CD4-positive, alpha-beta memory T cell (primary cell): ENCODE results near the gene SOX13. TPM values are rescaled to one million over a fixed set of nuclear protein-coding genes. Genes with fewer than 3 reads are reported as not detected.

Experiments
- CTCF ChIA-PET: fragments of 350-600 bp; sonication (Branson Sonifier 250); formaldehyde crosslinking; loops from one replicate; lab custom pipeline; 2021; ENCODE audit warnings: inconsistent platforms; ENCODE audit not compliant: partially characterized antibody; lab: Charles Lee
- POLR2A ChIA-PET: fragments of 350-600 bp; sonication (Branson Sonifier 250); formaldehyde crosslinking; loops from one replicate; lab custom pipeline; 2021; ENCODE audit not compliant: partially characterized antibody; lab: Charles Lee
- DNase-seq, 5 donors: peaks; one replicate each; pipeline versions ENCODE4 v3.0.0 to v3.0.0-alpha.2; 2020 to 2022; ENCODE audit warnings: mixed read lengths in 1 of 5
- H3K27ac ChIP-seq: one replicate; pipeline ENCODE4 v1.7.0; 2013; ENCODE audit warnings: low read depth, low read length
- H3K27me3 ChIP-seq: 2 replicates; pipeline ENCODE4 v1.7.0; 2013; ENCODE audit warnings: mild to moderate bottlenecking, low read length, moderate library complexity; ENCODE audit not compliant: insufficient read depth
- H3K36me3 ChIP-seq: 2 replicates; pipeline ENCODE4 v1.7.0; 2013; ENCODE audit warnings: mild to moderate bottlenecking, low read length, moderate library complexity; ENCODE audit not compliant: insufficient read depth
- H3K4me1 ChIP-seq: 2 replicates; pipeline ENCODE4 v1.7.0; 2013; ENCODE audit warnings: mild to moderate bottlenecking, low read length, moderate library complexity; ENCODE audit not compliant: insufficient read depth
- H3K4me3 ChIP-seq, 2 donors: one replicate each; pipeline ENCODE4 v1.7.0; 2013; ENCODE audit warnings: low read length in 2 of 2, mild to moderate bottlenecking in 1 of 2
- H3K9me3 ChIP-seq, 2 donors: one replicate each; pipeline ENCODE4 v1.7.0; 2013; ENCODE audit warnings: low read length in 2 of 2, control low read depth in 1 of 2; ENCODE audit not compliant: control insufficient read depth in 1 of 2
- H3K27ac Mint-ChIP-seq, 7 donors: one replicate each; pipeline ENCODE4 v1.8.0; 2020 to 2021; ENCODE audit warnings: mixed read lengths in 7 of 7, mild to moderate bottlenecking in 6 of 7, inconsistent platforms in 3 of 7, moderate library complexity in 3 of 7
- H3K27me3 Mint-ChIP-seq, 2 donors: one replicate each; pipeline ENCODE4 v1.8.0; 2020 to 2021; ENCODE audit warnings: mixed read lengths in 2 of 2
- H3K36me3 Mint-ChIP-seq, 2 donors: one replicate each; pipeline ENCODE4 v1.8.0; 2020 to 2021; ENCODE audit warnings: mixed read lengths in 2 of 2, inconsistent platforms in 1 of 2, mild to moderate bottlenecking in 1 of 2
- H3K4me1 Mint-ChIP-seq, 4 donors: one replicate each; pipeline ENCODE4 v1.8.0; 2020 to 2021; ENCODE audit warnings: mixed read lengths in 4 of 4, mild to moderate bottlenecking in 1 of 4
- H3K4me3 Mint-ChIP-seq, 8 donors: one replicate each; pipeline ENCODE4 v1.8.0; 2020 to 2021; ENCODE audit warnings: mixed read lengths in 8 of 8, mild to moderate bottlenecking in 7 of 8, moderate library complexity in 6 of 8, inconsistent platforms in 3 of 8
- H3K9me3 Mint-ChIP-seq, 8 donors: one replicate each; pipeline ENCODE4 v1.8.0; 2020 to 2021; ENCODE audit warnings: mixed read lengths in 8 of 8, mild to moderate bottlenecking in 5 of 8, inconsistent platforms in 3 of 8, moderate library complexity in 1 of 8
- intact Hi-C: fragments of 100-400 bp; cut with micrococcal nuclease; formaldehyde crosslinking; loops from one replicate; pipeline ENCODE4 v1.15.1; 2023
- polyA plus RNA-seq, 2 donors: library from polyadenylated mRNA; unstranded; fragments of 300-500 nt; fragmentation: Illumina TruSeq; gene quantifications; one replicate each; pipeline ENCODE4 v1.2.3, GENCODE V29; 2021
- total RNA-seq, 2 experiments: library from RNA; stranded (reverse); gene quantifications; one replicate each; pipeline ENCODE4 v1.2.3, GENCODE V29; 2021

The SOX13 gene
- 10 to 100 TPM in 1 of 2 experiments, 1 to 10 TPM in 1; 9.1 to 12.0 TPM for total RNA-seq
- 1 to 10 TPM in 1 of 2 donors, under 1 TPM in 1; 0.94 to 2.8 TPM for polyA plus RNA-seq

DNA sequence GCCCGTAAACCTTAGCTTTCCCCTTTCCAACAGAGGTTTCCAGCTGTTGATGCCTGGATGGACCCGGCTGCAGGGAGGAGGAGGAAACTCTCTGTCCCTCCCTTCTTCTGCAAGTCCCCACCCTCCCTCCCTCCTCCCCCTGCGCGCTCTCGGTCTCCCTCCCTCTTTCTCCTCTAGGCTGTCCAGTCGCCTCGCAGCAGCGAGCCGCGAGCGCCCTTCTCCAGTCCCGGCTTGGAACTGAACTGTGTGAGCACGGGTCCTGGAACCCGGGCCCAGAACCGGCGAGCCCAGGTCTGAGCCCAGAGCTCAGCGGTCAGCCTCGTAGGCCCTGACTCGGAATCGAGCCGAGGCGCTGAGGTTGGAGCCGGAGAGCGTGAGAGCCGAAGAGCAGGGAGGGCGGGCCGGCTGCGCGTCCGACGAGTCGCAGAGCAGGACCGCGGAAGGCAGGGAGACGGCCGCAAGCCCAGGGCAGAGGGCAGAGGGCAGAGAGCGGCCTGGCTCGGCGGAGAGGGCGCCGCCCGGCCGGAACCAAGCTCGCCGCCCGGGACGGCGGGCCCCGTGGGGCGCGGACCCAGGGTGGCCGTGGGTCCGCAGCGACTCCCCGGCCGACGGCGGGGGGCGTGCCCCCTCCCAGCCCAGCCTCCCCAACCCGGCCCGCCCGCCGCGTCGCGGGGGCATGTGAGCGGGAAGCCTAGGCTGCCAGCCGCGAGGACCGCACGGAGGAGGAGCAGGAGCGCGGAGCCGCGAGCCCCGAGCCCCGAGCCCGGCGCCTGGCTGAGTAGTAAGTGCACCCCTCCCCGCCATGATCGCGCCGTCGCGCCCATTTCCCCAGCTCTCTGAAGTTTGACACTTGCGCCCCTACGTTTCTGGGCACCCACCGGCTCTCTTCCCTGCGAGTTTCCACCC is at the start of gene SOX13:
Gene SOX13, plus strand, starts transcription at position 185 of the 906 bp plus-strand sequence. CDS start 39,801 bp downstream, outside the sequence.
- Mint-ChIP-seq H3K36me3 (peaks cover 0 to 2% of the 10 kb centered on the region in 2 donors), H3K27ac (peak within 1 kb of the TSS in 6 of 7 donors; percentile 14 to 72 (median 54)), H3K4me1 (peaks cover 13 to 48% (median 18%) of the 10 kb centered on the region in 4 donors), H3K4me3 (peak within 1 kb of the TSS; percentile 88 to 93 (median 90)), H3K9me3 (peaks cover 0 to 4% (median 0%) of the 10 kb centered on the region in 8 donors), H3K27me3 (peaks cover 21 to 37% of the 10 kb centered on the region in 2 donors)
- Histone ChIP-seq H3K4me3 (peak within 1 kb of the TSS; percentile 23 to 26), H3K4me1 (peaks cover 20% of the 10 kb centered on the region), H3K9me3 (no peaks in the 10 kb centered on the region), H3K36me3 (no peaks in the 10 kb centered on the region), H3K27me3 (peaks cover 18% of the 10 kb centered on the region), H3K27ac (no peak within 1 kb of the TSS)
- CTCF ChIA-PET: no interaction called here
- intact Hi-C loops: loop anchor here (2.0 kb wide), 1 partner anchor 30 kb away; no protein-coding TSS in a partner anchor
- POLR2A ChIA-PET: interaction anchor here (0.9 to 2.1 kb wide), 2 partner anchors 14 to 30 kb away, joined by 3 to 9 read pairs; no protein-coding TSS in a partner anchor
- peak in 4 of 5 donors; percentile 7 to 22 (median 18) for DNase-seq

GRCh38 chr1:204025917-204026707 is 46.8 kb upstream of the SOX13 start:
- no peaks in the 10 kb centered on the region for H3K4me1 Mint-ChIP-seq

DNA sequence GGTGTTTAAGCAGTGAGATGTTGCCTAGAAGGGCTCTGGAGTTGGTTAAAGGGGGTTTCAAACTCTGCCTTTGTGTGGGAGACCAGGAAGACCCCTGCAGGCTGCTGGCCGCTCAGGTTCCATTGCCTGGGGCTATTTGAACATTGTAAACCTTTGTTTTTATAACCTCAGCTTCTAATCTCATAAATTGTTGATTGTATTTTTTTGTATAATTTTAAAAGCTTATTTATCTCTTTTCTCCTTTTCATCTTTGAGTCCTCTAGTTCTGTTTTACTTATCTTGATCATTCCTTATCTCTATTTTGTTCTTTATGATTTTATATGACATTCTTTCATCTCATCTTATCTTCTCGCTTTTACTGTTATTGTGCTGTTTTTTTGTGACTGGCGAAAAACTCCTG is 45.5 kb upstream of the SOX13 start:
- DNase-seq: no peak
- no peaks in the 10 kb centered on the region for H3K4me1 ChIP-seq
- H3K4me3 Mint-ChIP-seq: no peak overlapping the region
- H3K4me3 ChIP-seq: no peak overlapping the region
- no peaks in the 10 kb centered on the region for H3K27me3 ChIP-seq
- H3K27ac ChIP-seq: no peak overlapping the region
- ChIA-PET CTCF (interaction anchor here (0.5 kb wide), 1 partner anchor 72 kb away, joined by 4 read pairs; no protein-coding TSS in a partner anchor), POLR2A (no interaction called here)
- no peaks in the 10 kb centered on the region for H3K9me3 Mint-ChIP-seq
- no peaks in the 10 kb centered on the region for H3K36me3 Mint-ChIP-seq
- intact Hi-C loops: no loop called here
- H3K27ac Mint-ChIP-seq: no peak overlapping the region
- peaks cover 21 to 26% of the 10 kb centered on the region in 2 donors for H3K27me3 Mint-ChIP-seq
- no peaks in the 10 kb centered on the region for H3K4me1 Mint-ChIP-seq
- no peaks in the 10 kb centered on the region for H3K36me3 ChIP-seq
- H3K9me3 ChIP-seq: no peaks in the 10 kb centered on the region

More at GRCh38 chr1:204025917-204026707, 46.8 kb upstream of the SOX13 start:
- peaks cover 16 to 23% of the 10 kb centered on the region in 2 donors for H3K27me3 Mint-ChIP-seq
- Histone ChIP-seq H3K36me3 (no peaks in the 10 kb centered on the region), H3K9me3 (no peaks in the 10 kb centered on the region), H3K27ac (no peak overlapping the region), H3K4me3 (no peak overlapping the region), H3K27me3 (no peaks in the 10 kb centered on the region), H3K4me1 (no peaks in the 10 kb centered on the region)
- no peaks in the 10 kb centered on the region for H3K36me3 Mint-ChIP-seq
- H3K27ac Mint-ChIP-seq: no peak overlapping the region
- intact Hi-C loops: no loop called here
- ChIA-PET POLR2A (no interaction called here), CTCF (no interaction called here)
- no peak for DNase-seq
- no peak overlapping the region for H3K4me3 Mint-ChIP-seq
- H3K9me3 Mint-ChIP-seq: no peaks in the 10 kb centered on the region

- intact Hi-C loops: no loop called here
- Histone ChIP-seq H3K27ac (no peak overlapping the region), H3K4me3 (no peak overlapping the region), H3K36me3 (no peaks in the 10 kb centered on the region), H3K4me1 (no peaks in the 10 kb centered on the region), H3K9me3 (no peaks in the 10 kb centered on the region), H3K27me3 (no peaks in the 10 kb centered on the region)
- ChIA-PET CTCF (no interaction called here), POLR2A (no interaction called here)
- Mint-ChIP-seq H3K9me3 (no peaks in the 10 kb centered on the region), H3K4me1 (no peaks in the 10 kb centered on the region), H3K27me3 (peaks cover 26 to 28% of the 10 kb centered on the region in 2 donors), H3K4me3 (no peak overlapping the region), H3K36me3 (no peaks in the 10 kb centered on the region), H3K27ac (no peak overlapping the region)
- no peak for DNase-seq
Measured at GRCh38 chr1:204029016-204029415, 43.9 kb upstream of the SOX13 start.

DNA sequence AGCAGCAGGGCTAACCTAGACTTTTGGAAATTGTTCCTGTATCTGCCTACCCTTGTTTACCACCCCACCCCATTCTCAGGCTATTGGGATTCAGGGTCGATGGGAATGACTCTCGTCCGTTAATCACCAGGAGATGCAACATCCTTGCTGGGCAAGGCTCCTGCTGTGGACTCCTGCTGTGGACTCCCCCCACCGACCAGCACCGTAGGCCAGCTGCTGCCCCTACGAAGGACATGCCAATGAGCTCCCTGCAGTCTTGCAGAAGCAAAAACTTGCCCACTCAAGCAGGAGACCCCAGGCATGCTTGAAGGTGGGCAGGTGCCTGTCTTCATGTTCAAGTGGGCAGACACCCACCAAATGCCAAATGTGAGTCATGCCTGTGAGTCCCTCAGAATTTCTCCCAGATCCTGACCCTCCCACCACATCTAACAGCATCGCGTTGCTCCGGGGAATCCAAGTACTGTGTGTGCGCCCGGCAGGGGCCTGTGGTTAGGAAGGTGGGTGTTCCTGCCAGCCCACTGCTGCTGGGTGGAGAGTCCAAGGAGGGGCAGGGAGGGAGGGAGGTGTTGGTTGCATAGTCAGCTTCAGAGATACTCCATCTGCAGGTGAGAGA is 41.7 kb upstream of the SOX13 start:
- Histone ChIP-seq H3K4me3 (no peak overlapping the region), H3K36me3 (no peaks in the 10 kb centered on the region), H3K9me3 (no peaks in the 10 kb centered on the region), H3K27ac (no peak overlapping the region), H3K27me3 (no peaks in the 10 kb centered on the region), H3K4me1 (no peaks in the 10 kb centered on the region)
- Mint-ChIP-seq H3K9me3 (no peaks in the 10 kb centered on the region), H3K4me3 (no peak overlapping the region), H3K4me1 (no peaks in the 10 kb centered on the region), H3K27me3 (peaks cover 16 to 17% of the 10 kb centered on the region in 2 donors), H3K36me3 (no peaks in the 10 kb centered on the region), H3K27ac (no peak overlapping the region)
- ChIA-PET CTCF (no interaction called here), POLR2A (no interaction called here)
- no peak for DNase-seq
- intact Hi-C loops: no loop called here

GRCh38 chr1:204032642-204033235 is 40.2 kb upstream of the SOX13 start:
- no peak for DNase-seq
- intact Hi-C loops: no loop called here
- H3K9me3 Mint-ChIP-seq: no peaks in the 10 kb centered on the region
- Histone ChIP-seq H3K27ac (no peak overlapping the region), H3K9me3 (no peaks in the 10 kb centered on the region), H3K27me3 (no peaks in the 10 kb centered on the region), H3K4me1 (no peaks in the 10 kb centered on the region), H3K4me3 (no peak overlapping the region), H3K36me3 (no peaks in the 10 kb centered on the region)
- H3K27ac Mint-ChIP-seq: no peak overlapping the region
- ChIA-PET POLR2A (no interaction called here), CTCF (no interaction called here)
- H3K4me3 Mint-ChIP-seq: no peak overlapping the region
- H3K27me3 Mint-ChIP-seq: peaks cover 12% of the 10 kb centered on the region in 2 donors
- H3K4me1 Mint-ChIP-seq: no peaks in the 10 kb centered on the region
- no peaks in the 10 kb centered on the region for H3K36me3 Mint-ChIP-seq
